GM18858 (cell line): ENCODE results near the gene CHERP.

Source experiments
- ATAC-seq: cut with Tn5 transposase; IDR thresholded peaks from one replicate; pipeline ENCODE4 v1.9.1; 2021; ENCODE audit not compliant: unreplicated experiment

The CHERP gene

DNA sequence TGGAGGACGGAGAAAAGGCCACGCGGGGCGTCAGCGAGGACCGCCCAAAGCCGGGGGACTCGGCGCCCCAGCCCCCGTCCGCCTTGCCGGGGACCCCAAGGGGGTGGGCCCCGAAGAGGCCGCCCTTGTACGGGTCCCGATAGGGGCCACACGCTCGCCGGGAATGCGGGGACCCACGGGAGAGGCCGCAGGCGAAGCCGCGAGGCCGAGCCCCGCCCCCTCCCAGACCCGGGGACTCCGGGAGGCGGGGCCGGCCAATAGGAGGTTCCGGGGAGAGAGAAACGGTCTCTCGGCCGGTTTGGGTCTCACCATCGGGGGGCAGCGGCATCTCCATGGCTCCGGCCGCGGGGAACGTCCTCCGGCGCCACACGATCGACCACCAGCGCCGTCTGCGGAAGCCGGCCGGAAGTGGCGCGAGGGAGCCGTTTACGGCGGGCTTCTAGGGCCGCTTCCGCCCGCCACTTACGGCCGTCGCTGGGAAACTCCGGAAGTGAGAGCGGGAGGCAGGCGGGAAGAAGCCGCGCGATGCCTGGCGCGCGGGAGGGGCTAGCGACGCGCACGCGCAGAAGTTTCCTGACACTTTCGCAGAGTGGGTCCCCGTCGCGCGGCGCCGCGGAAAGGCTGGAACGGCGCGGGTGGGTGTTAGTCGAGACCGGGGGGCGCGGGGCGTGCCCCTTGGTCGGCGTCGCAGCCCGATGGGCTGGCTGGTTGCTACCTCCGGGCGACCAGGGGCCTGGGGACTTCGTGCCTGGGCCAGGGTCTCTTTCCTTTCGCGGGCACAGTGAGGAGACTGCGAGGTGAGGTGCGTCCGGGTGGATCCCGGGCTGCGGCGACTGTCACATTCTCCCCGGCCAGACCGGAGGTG is at the start of gene CHERP:
Gene CHERP, minus strand, starts transcription at position 393 of the 865 bp plus-strand sequence. Its CDS starts 59 bp downstream, at position 334.
- ATAC-seq, result peak; percentile 62

- ATAC-seq, result no peak
These were observed 48.9 kb upstream of the CHERP start for GRCh38 chr19:16590876-16591802.

- ATAC-seq, result no peak
These were observed 47.7 kb upstream of the CHERP start for GRCh38 chr19:16589917-16590316.

GRCh38 chr19:16588824-16589577 is 46.8 kb upstream of the CHERP start:
- ATAC-seq, result peak; percentile 5

DNA sequence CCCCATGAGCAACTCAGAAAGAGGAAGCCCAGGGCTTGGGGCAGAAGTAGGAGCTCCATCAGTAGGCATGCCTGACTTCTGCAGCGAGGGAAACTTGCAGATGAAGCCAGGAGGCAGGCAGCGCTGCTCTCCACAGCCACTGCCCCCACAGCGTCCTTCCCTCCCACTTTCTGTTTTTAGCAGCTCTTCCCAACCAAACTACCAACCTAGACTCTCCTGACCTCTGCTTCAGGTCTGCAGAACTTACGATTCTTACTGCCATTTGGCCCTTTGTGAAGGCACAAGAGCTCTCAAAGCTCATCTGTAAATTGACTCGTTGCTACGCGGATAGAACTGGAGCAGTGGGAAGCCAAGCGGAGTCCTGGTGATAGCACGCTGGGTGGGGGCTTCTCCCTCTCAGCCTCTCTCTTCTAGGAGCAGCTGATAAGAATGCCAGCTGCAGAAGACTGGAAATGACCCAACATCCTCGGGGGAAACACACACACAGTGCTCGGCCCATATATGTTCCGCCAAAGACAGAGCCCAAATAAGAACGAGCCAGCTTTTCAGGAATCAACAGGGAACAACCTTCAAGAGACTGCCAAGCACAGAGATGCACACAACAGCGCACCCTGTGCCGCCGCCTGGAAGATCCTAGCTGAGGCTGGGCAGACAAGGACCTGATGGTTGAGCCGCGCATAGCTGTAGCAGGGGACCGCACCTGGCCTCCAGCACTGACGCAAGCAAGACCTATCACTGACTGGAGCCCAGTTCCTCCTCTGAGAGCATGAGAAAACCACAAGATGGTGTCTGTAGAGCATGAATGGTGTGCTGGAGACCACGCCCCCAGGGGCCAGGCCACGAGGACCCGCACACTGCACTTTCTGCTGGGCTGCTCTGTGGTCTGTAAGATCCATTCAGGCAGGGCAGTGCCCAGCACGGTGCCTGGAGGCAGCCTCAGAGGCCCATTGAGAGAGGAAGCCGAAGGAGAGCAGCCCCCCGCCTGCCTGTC is 45.9 kb upstream of the CHERP start:
- ATAC-seq, result peak; percentile 29

DNA sequence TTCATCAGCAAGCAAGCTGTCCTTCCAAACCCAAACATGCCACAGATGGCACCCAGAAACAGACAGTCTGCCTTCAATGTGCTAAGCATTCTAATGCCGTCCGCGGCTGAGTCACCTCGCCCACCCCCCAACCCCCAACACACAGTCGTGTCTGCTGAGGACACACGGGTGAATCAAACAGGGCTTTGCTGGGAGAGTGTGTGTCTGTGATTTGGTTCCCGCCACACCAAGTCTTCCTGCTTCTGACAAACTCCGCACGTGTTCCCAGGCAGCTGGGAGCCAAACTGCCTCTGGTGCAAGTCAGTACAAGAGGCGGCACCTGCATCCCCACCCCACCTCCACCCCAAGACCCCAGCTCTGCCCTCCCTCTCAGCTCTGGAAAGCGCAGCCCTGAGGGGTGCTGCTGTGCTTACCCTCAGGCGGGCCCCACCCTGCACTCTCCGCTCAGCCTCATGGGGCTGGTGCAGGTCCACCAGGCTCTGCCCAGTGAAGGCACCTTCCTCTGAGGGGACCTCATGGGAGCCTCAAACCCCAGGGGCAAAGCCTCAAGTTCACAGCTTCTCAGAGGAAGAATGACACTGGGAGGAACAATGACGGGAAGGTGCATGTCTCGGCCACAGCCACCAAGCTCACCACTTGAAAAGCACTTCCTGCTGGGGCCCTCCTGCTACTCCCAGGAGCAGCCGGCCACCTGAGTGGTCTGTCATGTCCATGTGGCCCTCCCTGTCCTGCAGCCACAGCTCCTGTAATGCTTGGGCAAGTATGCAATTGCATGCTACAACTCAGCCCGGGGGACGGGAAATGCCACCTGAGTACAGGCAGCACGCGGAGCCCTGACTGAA is 45.0 kb upstream of the CHERP start:
- ATAC-seq, result no peak

GRCh38 chr19:16586477-16586871 is 44.2 kb upstream of the CHERP start:
- no peak for ATAC-seq

DNA sequence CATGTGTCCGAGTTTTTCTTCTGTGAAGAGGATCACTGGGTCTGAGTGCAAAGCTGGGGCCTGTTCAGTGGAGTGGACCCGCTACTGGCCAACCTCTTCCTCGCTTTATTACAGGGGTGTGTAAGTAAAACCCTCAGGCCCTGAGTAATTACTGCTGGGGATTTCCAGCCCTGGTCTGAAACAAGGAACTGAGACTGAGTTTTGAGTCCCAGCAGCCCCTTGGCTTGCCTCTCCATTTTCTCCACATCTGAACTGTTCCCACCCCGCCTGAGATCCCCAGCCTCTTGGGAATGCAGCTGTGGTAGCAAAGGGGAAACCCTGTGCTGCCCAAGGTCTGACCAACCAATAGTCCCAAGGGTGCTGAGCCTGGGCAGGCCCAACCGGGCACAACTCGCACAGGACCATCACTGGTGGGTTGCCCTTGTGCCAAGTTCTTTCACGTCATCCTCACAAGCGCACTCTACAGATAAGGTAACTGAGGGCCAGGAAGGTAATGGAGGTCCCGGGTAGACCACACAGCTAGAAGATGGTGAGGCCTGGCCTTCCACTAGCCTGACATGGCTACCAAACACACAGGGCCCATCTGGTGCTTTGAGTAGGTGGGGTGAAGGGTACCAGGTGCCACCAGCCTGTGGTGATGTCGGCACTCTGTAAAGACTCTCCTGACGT is 43.7 kb upstream of the CHERP start:
- ATAC-seq, result no peak

DNA sequence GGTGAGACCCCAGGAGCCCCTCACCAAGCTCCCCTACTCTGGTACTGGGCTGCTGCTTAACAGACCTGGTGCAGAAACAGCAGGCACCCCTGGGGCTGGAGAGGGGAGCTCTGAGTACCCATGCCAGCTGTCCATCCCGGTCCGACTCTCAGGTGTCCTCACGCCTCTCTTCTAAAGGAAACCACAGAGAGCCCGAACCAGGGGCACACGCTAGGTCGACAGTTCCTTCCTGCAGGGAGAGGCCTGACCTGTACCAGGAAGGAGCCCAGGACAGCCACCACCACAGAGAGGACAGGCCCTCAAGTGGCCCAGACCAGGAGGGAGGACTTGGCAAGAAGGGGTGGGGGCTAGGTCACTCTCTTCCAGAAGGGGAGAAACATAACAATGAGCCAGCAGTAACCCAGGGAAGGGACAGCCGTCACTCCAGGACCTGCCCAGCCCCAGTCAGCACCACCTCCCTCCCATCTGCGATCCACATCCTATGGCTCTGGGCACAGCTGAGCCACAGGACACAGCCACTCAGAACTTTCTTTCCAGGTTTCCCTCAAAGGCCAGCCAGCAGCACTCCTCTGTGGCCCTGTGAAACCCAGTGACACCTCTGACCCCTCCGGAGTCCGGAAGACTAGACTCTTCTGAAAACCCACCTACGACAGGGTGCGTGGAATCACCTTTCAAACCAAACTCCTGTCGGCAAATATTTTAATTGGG is 43.0 kb upstream of the CHERP start:
- ATAC-seq, result no peak

GRCh38 chr19:16584248-16585093 is 42.2 kb upstream of the CHERP start:
- ATAC-seq, result peak; percentile 37

DNA sequence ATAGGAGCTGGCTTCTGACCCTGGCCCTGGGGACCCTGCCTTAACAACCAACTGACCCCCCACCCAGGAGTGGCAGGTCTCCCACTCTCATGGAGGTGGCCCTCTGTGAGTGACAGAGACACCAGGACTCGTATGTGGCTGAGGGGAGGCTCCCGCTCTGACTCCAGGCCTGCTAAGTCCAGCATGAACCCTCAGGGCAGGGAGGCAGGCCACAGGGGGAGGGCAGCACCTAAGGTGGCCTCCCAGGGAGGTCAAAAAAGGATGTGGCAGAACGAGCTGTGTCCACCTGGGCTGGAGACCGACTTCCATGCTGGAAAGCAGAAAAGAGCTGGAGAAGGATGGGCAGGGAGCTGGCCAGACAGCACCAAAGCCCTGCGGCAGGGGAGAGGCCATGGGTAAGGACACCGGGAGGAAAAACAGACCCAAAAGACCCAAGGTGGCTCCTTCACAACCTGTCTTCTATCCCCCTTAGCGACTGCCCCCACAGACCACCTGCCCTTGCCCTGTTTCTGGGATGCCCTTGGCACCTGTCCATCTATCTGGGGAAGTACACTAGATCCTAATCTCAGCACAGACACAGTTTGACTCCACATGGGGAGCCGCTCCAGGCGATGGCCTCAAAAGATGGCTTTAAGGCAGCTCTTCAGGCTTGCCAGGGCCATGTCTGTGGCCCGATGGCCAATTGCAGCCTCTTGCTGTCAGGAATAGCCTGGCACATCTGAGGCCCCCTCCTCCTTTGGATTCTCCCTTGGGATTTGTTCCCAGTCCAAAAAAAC is 40.4 kb upstream of the CHERP start:
- no peak for ATAC-seq

DNA sequence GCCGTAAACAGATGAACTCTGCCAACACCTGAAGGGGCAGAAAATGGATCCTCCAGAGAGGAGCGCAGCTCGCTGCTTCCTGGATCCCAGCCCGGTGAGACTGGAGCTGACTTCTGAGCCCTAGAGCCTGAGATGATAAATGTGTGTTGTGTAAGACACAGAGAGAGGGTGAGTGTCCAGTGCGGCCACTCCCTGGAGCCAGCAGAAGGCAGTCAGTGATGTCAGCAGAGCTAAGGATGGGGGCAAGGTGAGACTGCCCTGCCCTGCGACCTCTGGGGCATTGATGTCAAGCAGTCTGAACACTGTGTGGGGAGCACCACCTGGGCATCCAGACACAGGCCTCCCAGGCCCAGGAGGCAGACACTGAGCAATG is 39.7 kb upstream of the CHERP start:
- ATAC-seq, result no peak

DNA sequence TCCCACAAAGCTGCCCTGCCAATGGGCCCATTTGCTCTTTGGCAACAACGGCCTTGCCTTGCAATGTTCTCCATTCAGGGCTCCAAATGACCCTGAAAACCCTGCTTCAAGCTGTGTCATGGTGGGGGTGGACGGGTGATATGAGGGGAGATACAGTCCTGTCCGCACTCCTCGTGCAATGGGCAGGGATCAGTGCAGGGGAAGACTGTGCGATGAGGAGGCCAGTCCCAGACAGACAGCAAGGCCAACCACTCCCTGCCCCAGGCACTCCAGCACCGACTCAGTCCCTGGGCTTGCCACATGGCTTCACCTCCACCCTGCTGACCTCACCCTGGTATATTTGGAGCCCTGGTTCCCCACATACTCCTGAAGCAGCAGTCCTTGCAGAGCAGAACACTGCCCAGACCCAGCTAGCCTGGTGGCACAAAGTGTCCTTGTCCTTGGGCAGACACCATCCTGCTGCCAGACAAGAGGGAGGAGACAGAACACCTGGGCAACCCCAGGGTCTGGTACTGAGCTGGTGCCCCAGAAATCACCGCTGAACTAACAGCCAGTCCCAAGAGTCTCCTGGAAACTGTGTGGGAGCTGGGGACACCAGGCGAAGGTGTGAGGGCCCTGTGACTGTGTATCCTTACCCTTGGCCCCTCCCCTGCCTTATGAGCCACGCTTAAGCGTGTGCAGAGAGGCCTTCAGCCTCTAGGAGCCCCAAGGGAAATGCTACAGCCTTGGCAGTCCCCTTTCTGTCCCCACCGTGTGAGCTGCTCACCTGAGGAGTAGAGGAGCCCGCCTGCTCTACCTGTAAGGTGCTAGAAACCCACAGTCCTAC is 39.1 kb upstream of the CHERP start:
- no peak for ATAC-seq

DNA sequence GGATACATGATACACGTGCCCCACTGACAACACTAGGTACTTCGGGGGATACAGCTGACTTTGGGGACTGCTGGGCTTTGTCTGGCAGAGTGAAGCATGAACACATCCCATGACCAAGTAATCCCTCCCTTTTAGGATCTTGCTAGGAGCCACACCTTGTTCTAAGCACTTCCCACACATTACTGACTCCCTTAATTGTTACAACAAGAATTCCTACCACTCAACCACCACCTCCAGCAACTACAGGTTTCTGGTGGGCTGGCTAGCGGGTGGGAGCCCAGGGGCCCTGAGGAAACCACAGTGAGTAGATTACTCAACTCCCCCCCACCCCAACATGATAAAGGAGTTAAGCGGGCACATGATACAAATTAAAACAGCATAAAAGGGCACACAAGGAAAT is 37.1 kb upstream of the CHERP start:
- ATAC-seq, result no peak

GRCh38 chr19:16577531-16577985 is 35.3 kb upstream of the CHERP start:
- no peak for ATAC-seq
